Activated T-helper 1 cell treated with anti-CD3 and anti-CD28 coated beads, Interleukin-12 subunit alpha, Interleukin-12 subunit beta, Interleukin-2, Interleukin-4 antibody, amounts not matched to agents 30 ng/mL and 10 ng/mL and 1 ng/mL, durations not matched to agents 14 hours and 24 hours and 36 hours (primary cell): ENCODE data around the gene SRRD. TPM values are rescaled to one million over a fixed set of nuclear protein-coding genes. Genes with fewer than 3 reads are reported as not detected.

ENCODE experiments used
- DNase-seq: peaks from one replicate; pipeline ENCODE4 v3.0.0; 2021; ENCODE audit warnings: low spot score
- H3K27ac Mint-ChIP-seq: one replicate; pipeline ENCODE4 v1.8.0; 2021; ENCODE audit warnings: mild to moderate bottlenecking, mixed read lengths
- H3K27me3 Mint-ChIP-seq: one replicate; pipeline ENCODE4 v1.8.0; 2022; ENCODE audit warnings: mild to moderate bottlenecking, moderate library complexity, mixed read lengths; ENCODE audit not compliant: insufficient read depth
- H3K36me3 Mint-ChIP-seq: one replicate; pipeline ENCODE4 v1.8.0; 2021; ENCODE audit warnings: low read depth, mixed read lengths
- H3K4me1 Mint-ChIP-seq: one replicate; pipeline ENCODE4 v1.8.0; 2021; ENCODE audit warnings: low read depth, mixed read lengths
- H3K4me3 Mint-ChIP-seq: one replicate; pipeline ENCODE4 v1.8.0; 2021; ENCODE audit warnings: mild to moderate bottlenecking, moderate library complexity, mixed read lengths
- H3K9me3 Mint-ChIP-seq: one replicate; pipeline ENCODE4 v1.8.0; 2021; ENCODE audit warnings: mixed read lengths
- intact Hi-C: fragments of 100-400 bp; cut with micrococcal nuclease; formaldehyde crosslinking; loops from one replicate; pipeline ENCODE4 v1.15.1; 2024
- total RNA-seq: library from RNA; stranded (reverse); gene quantifications from 2 replicates; pipeline ENCODE4 v1.2.3, GENCODE V29; 2022

SRRD gene
- total RNA-seq, 1 donor from 2014 or later, result 34.8 TPM

- no peak for DNase-seq
- H3K4me3 Mint-ChIP-seq, result peak overlapping the region; percentile 95
- no peaks in the 10 kb centered on the region for H3K9me3 Mint-ChIP-seq
- H3K27me3 Mint-ChIP-seq, result no peaks in the 10 kb centered on the region
- peak overlapping the region; percentile 94 for H3K27ac Mint-ChIP-seq
- H3K4me1 Mint-ChIP-seq, result peaks cover 82% of the 10 kb centered on the region
- H3K36me3 Mint-ChIP-seq, result peaks cover 27% of the 10 kb centered on the region
- intact Hi-C loops, result no loop called here
These were observed 3.1 kb upstream of the SRRD start for GRCh38 chr22:26480611-26480932.

- Mint-ChIP-seq H3K4me1 (peaks cover 86% of the 10 kb centered on the region), H3K27ac (peak overlapping the region; percentile 94), H3K36me3 (peaks cover 27% of the 10 kb centered on the region), H3K27me3 (no peaks in the 10 kb centered on the region), H3K9me3 (no peaks in the 10 kb centered on the region), H3K4me3 (peak overlapping the region; percentile 95)
- intact Hi-C loops, result loop anchor here (1.0 kb wide), 1 partner anchor 83 kb away; no protein-coding TSS in a partner anchor
- no peak for DNase-seq
These were observed 2.5 kb upstream of the SRRD start for GRCh38 chr22:26481112-26481693.

GRCh38 chr22:26481694-26482093 lies 2.0 kb upstream of the SRRD start:
- H3K4me3 Mint-ChIP-seq, result peak overlapping the region; percentile 95
- no peaks in the 10 kb centered on the region for H3K9me3 Mint-ChIP-seq
- peak overlapping the region; percentile 94 for H3K27ac Mint-ChIP-seq
- DNase-seq, result no peak
- H3K36me3 Mint-ChIP-seq, result peaks cover 23% of the 10 kb centered on the region
- no peaks in the 10 kb centered on the region for H3K27me3 Mint-ChIP-seq
- intact Hi-C loops, result loop anchor here (1.0 kb wide), 1 partner anchor 83 kb away; no protein-coding TSS in a partner anchor
- peaks cover 85% of the 10 kb centered on the region for H3K4me1 Mint-ChIP-seq

- H3K27me3 Mint-ChIP-seq, result no peaks in the 10 kb centered on the region
- H3K4me3 Mint-ChIP-seq, result peak overlapping the region; percentile 95
- DNase-seq, result no peak
- H3K4me1 Mint-ChIP-seq, result peaks cover 80% of the 10 kb centered on the region
- peaks cover 21% of the 10 kb centered on the region for H3K36me3 Mint-ChIP-seq
- no peaks in the 10 kb centered on the region for H3K9me3 Mint-ChIP-seq
- intact Hi-C loops, result no loop called here
- H3K27ac Mint-ChIP-seq, result peak overlapping the region; percentile 94
These were observed 1.5 kb upstream of the SRRD start for GRCh38 chr22:26482161-26482560.

GRCh38 chr22:26483043-26483438 lies 636 bp upstream of the SRRD start:
- Mint-ChIP-seq H3K9me3 (no peaks in the 10 kb centered on the region), H3K36me3 (peaks cover 13% of the 10 kb centered on the region), H3K27me3 (no peaks in the 10 kb centered on the region), H3K4me3 (peak overlapping the region; percentile 95), H3K4me1 (peaks cover 72% of the 10 kb centered on the region), H3K27ac (peak overlapping the region; percentile 94)
- intact Hi-C loops, result loop anchor here (1.0 kb wide), 5 partner anchors 29 to 189 kb away; partner anchors contain the start of genes TFIP11 and TPST2
- DNase-seq, result no peak

GRCh38 chr22:26484360-26484706 lies 656 bp downstream of the SRRD start:
- Mint-ChIP-seq H3K36me3 (peaks cover 22% of the 10 kb centered on the region), H3K4me1 (peaks cover 63% of the 10 kb centered on the region), H3K4me3 (peak overlapping the region; percentile 95), H3K27ac (peak overlapping the region; percentile 93), H3K9me3 (no peaks in the 10 kb centered on the region), H3K27me3 (no peaks in the 10 kb centered on the region)
- DNase-seq, result no peak
- intact Hi-C loops, result loop anchor here (1.0 kb wide), 1 partner anchor 120 kb away; no protein-coding TSS in a partner anchor

GRCh38 chr22:26485013-26485412 lies 1.3 kb downstream of the SRRD start:
- intact Hi-C loops, result no loop called here
- DNase-seq, result no peak
- Mint-ChIP-seq H3K4me3 (peak overlapping the region; percentile 51), H3K27me3 (no peaks in the 10 kb centered on the region), H3K27ac (peak overlapping the region; percentile 15), H3K4me1 (peaks cover 56% of the 10 kb centered on the region), H3K9me3 (no peaks in the 10 kb centered on the region), H3K36me3 (peaks cover 17% of the 10 kb centered on the region)

GRCh38 chr22:26485806-26486390 lies 2.2 kb downstream of the SRRD start:
- H3K4me1 Mint-ChIP-seq, result peaks cover 49% of the 10 kb centered on the region
- H3K27ac Mint-ChIP-seq, result peak overlapping the region; percentile 15
- DNase-seq, result no peak
- peaks cover 19% of the 10 kb centered on the region for H3K36me3 Mint-ChIP-seq
- no peaks in the 10 kb centered on the region for H3K27me3 Mint-ChIP-seq
- no peaks in the 10 kb centered on the region for H3K9me3 Mint-ChIP-seq
- H3K4me3 Mint-ChIP-seq, result peak overlapping the region; percentile 51
- intact Hi-C loops, result no loop called here

- Mint-ChIP-seq H3K36me3 (peaks cover 20% of the 10 kb centered on the region), H3K4me3 (peak overlapping the region; percentile 28), H3K27me3 (no peaks in the 10 kb centered on the region), H3K27ac (no peak overlapping the region), H3K9me3 (no peaks in the 10 kb centered on the region), H3K4me1 (peaks cover 44% of the 10 kb centered on the region)
- intact Hi-C loops, result no loop called here
- DNase-seq, result no peak
These were observed 2.7 kb downstream of the SRRD start for GRCh38 chr22:26486394-26486793.

GRCh38 chr22:26487996-26488395 lies 4.3 kb downstream of the SRRD start:
- no peak overlapping the region for H3K27ac Mint-ChIP-seq
- peaks cover 28% of the 10 kb centered on the region for H3K36me3 Mint-ChIP-seq
- no peak overlapping the region for H3K4me3 Mint-ChIP-seq
- no peak for DNase-seq
- peaks cover 28% of the 10 kb centered on the region for H3K4me1 Mint-ChIP-seq
- intact Hi-C loops, result no loop called here
- H3K9me3 Mint-ChIP-seq, result no peaks in the 10 kb centered on the region
- H3K27me3 Mint-ChIP-seq, result no peaks in the 10 kb centered on the region

GRCh38 chr22:26489447-26490036 lies 5.9 kb downstream of the SRRD start:
- Mint-ChIP-seq H3K4me1 (peaks cover 31% of the 10 kb centered on the region), H3K27me3 (no peaks in the 10 kb centered on the region), H3K27ac (no peak overlapping the region), H3K4me3 (no peak overlapping the region), H3K9me3 (no peaks in the 10 kb centered on the region), H3K36me3 (peaks cover 40% of the 10 kb centered on the region)
- no peak for DNase-seq
- intact Hi-C loops, result no loop called here

- DNase-seq, result no peak
- Mint-ChIP-seq H3K36me3 (peaks cover 53% of the 10 kb centered on the region), H3K27me3 (no peaks in the 10 kb centered on the region), H3K27ac (no peak overlapping the region), H3K9me3 (no peaks in the 10 kb centered on the region), H3K4me3 (no peak overlapping the region), H3K4me1 (peaks cover 13% of the 10 kb centered on the region)
- intact Hi-C loops, result no loop called here
These were observed 8.5 kb downstream of the SRRD start for GRCh38 chr22:26492220-26492619.

GRCh38 chr22:26494506-26494905 lies 10.8 kb downstream of the SRRD start:
- no peaks in the 10 kb centered on the region for H3K9me3 Mint-ChIP-seq
- H3K27ac Mint-ChIP-seq, result peak overlapping the region; percentile 21
- H3K36me3 Mint-ChIP-seq, result peaks cover 54% of the 10 kb centered on the region
- intact Hi-C loops, result no loop called here
- no peak overlapping the region for H3K4me3 Mint-ChIP-seq
- peaks cover 13% of the 10 kb centered on the region for H3K4me1 Mint-ChIP-seq
- DNase-seq, result no peak
- no peaks in the 10 kb centered on the region for H3K27me3 Mint-ChIP-seq
